HG02642 (cell line): ENCODE results near the gene SEMA6A.

Experiments
- ATAC-seq: cut with Tn5 transposase; IDR thresholded peaks from one replicate; pipeline ENCODE4 v1.9.1; 2021; ENCODE audit warnings: mild to moderate bottlenecking; ENCODE audit not compliant: unreplicated experiment, poor library complexity

The SEMA6A gene

GRCh38 chr5:116498503-116499048 is 76.0 kb downstream of the SEMA6A start:
- ATAC-seq = no peak

- no peak for ATAC-seq
Measured at GRCh38 chr5:116497631-116498030, 77.0 kb downstream of the SEMA6A start.

DNA sequence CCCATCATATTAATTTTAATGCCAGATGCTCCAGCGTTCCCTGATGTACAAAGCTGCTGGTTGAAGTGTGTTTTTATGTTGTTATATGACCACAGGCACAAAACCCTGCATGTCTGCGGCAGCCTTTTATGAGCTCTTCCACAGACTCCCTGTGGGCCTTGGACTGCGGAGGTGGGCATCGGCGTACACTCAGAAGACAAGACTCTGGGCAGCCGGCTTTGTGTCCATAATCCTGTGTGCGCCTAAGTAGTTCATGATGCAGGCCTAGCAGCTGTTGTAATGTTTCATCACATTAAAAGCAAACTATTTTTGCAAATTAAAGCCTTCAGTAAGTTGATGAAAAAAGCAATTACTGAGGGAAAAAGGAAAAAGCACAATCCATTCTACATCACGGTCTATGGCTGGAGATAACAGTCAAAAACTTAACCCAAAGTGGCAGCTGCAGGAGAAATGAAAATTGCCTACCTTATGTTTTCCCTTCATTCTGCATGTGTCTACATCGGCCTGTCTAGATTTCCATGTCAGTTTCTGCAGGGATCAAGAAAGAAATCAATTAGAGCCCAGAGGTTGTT is 78.8 kb downstream of the SEMA6A start:
- no peak for ATAC-seq

- ATAC-seq = no peak
Measured at GRCh38 chr5:116494784-116495450, 79.7 kb downstream of the SEMA6A start.

- no peak for ATAC-seq
Measured at GRCh38 chr5:116492776-116493175, 81.8 kb downstream of the SEMA6A start.

GRCh38 chr5:116492016-116492623 is 82.5 kb downstream of the SEMA6A start:
- ATAC-seq = peak; percentile 77

DNA sequence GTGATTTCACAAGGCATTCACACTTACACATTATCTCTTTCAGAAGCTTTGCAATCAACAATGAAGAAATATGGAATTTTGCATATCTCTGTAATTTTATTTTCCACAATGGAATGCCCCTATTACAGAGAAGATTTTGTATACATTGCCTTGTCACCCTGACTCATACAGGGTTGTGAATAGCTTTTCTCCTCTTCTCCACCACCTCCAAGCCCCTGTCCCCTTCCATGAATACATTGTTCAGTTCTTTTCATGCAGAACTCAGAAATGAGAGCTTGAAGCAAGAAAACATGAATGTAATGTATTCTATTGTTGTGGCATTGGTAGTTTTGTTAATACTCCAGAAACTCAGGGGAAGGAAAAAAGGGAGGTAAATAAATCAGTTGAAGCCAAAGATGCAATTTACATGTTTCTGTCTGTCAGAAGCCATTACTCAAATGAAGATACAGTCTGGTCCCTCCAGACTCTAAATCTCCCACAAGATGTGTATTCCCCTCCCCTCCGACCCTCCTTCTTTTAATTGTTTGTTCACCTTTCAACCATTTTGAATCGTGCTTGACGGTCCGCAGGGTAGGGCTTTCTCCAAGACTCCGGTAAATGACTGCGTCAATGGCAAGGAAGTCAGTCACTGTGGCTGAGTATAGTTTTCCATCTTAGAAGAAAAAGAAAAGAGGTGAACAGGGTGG is 86.1 kb downstream of the SEMA6A start:
- ATAC-seq = no peak

DNA sequence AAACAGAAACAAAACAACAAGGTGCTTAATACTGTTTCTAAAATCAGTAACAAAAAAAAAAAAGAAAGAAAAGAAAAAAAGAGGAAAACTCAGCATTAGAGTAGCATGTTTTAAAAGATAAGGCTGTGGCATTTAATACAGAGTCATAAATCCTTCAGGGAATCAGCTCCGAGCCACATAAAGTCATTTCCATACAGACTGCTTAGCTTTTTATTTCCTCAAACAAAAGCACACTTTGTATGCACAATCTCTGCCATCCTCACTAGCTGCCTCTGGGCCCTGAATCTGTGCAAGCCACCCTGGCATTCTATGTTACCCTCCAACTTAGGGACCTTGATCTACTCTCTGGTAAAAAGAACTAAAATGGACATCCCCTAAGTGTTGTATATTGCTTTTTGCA is 87.6 kb downstream of the SEMA6A start:
- ATAC-seq = no peak

DNA sequence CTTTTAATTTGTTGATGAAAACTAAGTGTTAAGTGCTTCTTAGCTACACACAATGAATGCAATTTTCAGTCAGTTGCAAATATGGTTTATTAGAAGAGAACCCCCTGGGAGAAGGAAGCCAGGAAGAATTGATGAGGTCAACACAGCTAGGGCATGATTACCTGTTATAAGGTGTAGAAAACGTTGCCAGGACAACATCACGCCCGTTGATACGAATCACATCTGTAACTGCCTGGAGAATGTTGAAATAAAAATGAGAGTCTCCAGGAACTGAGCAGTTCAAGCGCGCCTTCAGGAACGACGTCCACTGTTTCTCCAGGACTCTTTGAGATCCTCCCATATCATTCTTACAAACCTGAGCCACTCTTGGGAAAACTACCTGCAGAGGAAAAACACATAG is 88.0 kb downstream of the SEMA6A start:
- no peak for ATAC-seq

DNA sequence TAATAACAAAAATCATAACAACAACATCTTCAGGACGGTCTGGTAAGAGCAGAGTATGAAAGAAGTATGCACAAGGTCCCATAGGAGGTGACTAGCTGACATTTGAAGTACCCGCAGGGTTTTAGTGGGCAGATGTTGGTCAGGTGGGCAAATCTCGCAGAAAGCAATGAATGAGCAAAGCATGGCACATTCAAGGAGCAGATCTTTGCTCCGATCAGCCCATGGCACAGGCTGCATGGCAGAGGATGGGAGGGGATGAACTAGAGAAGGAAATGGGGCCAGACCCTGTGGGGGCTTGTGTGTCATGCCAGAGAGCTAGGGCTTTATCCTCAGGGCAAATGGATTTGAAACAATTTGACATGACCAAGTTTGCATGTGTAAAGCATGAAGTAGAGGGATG is 90.0 kb downstream of the SEMA6A start:
- ATAC-seq = no peak

DNA sequence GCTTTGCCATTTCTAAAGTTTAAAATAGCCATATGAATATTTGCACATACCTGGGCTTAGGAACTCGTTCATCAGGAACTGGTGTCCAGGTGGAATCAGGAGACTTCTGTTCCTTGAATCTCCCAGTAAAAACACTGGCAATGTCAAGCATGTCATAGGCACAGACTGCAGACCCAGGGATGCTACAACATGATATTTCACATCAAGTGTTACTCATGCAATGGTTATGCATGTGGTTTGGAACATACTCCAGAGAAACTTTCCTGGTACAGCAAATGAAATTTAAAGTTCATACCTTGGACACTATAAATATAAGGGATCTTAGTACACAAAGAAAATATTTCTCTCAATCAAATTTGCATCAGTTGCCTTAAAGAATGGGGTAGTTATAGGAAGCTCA is 92.2 kb downstream of the SEMA6A start:
- ATAC-seq = no peak

DNA sequence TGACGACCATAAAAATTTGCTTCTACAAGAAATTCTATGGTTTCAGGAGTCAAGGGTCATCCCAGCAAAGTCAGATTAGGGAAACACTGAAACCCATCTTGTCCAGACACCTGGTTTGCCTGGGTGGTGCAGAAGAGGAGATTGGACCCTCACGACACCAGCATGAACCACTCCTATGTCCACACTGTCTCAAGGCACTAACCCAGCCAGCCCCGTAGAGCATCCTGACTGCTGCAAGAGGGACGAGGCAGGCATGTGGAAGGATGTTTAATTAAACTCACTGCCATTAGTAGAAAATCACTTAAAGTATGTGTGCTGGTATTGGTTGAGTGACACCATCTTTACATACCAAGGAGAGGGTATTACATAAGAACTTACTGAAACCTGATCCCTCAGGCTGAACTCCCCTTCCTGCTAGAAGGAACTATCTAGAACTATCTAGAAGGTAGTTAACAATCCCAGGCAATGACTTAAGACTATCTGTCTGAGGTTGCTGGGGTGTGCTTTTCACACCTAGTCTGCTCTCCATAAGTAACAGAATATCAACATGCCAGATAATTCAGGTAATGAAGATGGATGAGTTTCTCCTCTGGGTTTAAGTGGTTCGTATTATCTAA is 93.6 kb downstream of the SEMA6A start:
- ATAC-seq = no peak

GRCh38 chr5:116479776-116480675 is 94.6 kb downstream of the SEMA6A start:
- ATAC-seq = no peak

DNA sequence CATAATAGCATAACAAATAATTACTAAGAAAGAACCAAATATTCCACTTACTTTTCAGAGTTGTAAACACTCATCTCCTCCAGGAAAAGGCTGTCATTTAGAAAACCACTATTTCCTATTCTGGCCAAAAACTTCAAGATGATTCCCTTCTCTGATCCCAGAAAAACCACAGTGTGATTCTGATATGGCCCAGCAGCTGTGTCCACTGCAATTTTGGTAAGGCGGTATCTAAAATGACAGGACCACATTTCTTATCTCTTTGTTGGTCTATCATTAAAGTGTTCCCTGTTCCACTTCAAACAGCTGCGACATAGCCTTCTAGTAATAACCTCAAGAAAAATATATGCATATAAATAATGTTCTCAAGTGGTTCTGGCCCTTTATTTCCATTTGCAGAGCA is 96.1 kb downstream of the SEMA6A start:
- no peak for ATAC-seq

DNA sequence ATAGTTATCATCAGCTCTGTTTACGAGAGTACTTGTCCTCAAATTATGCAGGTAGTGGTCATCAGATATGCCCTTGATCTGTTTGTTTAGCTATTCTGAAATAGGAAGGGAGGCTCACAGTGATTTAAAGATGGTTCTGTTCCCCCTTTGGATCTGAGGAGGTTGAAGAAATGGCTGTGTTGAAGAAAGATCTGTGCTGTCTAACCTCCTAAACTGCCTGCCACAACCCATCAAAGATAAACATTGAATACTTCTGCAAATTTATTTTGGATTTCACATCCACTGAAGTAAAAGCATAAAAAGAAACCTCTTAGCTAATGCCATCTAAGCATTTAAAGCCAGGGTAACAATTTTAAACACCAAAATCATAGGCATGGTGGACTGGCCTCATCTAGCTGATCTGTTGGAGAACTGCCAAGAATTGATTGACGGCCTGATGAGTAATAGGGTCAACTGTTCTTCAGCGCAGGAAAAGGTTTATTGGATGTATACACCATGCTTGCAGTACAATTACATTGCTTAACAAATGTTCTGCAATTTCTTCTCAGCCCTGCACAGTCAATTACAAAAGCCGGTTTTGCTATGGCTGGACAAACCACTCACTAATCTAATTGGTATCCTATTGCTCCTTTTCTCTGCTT is 97.6 kb downstream of the SEMA6A start:
- ATAC-seq = no peak

- ATAC-seq = no peak
Measured at GRCh38 chr5:116475338-116475737, 99.3 kb downstream of the SEMA6A start.

- no peak for ATAC-seq
Measured at GRCh38 chr5:116473706-116474105, 100.9 kb downstream of the SEMA6A start.

DNA sequence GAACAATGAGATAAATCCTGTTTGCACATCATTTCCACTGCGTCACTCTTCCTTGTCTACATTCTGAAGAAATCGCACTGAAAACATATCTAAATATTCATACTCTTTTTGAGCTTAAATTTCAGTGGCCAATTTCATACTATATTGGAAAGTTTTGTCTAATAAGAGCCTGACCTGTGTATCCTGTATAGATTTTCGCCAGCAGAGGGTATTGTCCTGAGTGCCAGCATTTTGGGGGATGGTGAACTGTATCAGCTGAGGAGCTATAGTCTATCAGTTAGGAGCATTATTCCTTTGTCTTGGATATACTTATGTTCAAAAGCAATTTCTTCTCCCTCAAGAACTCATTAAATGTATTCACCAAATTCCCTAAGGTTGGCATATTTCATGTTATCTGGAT is 102.3 kb downstream of the SEMA6A start:
- no peak for ATAC-seq

GRCh38 chr5:116469631-116470030 is 105.0 kb downstream of the SEMA6A start:
- no peak for ATAC-seq
